T-cell (primary cell): ENCODE data around the gene PPP1R2. TPM values are rescaled to one million over a fixed set of nuclear protein-coding genes. Genes with fewer than 3 reads are reported as not detected.

ENCODE experiments used
- ATAC-seq, 4 experiments: fragments of 200-7000 bp in 3 of 4; fragments of 150-1000 bp in 1 of 4; cut with Tn5 transposase; replicated peaks in 1 of 4; 1 replicate in 3 of 4; 2 replicates in 1 of 4; pipeline ENCODE4 v1.10.0; 2021; ENCODE audit warnings: moderate library complexity in 3 of 4, mild to moderate bottlenecking in 2 of 4, moderate number of reproducible peaks in 1 of 4
- CTCF ChIA-PET, 2 donors: fragments of 300-600 bp; sonication (Branson Sonifier 250); formaldehyde crosslinking; loops; one replicate each; lab custom pipeline; 2022; ENCODE audit warnings: antibody characterized with exemption in 2 of 2; lab: Charles Lee
- POLR2A ChIA-PET, 2 donors: fragments of 300-600 bp; sonication (Branson Sonifier 250); formaldehyde crosslinking; loops; one replicate each; lab custom pipeline; 2022; ENCODE audit warnings: antibody characterized with exemption in 2 of 2; lab: Charles Lee
- DNase-seq, 35 experiments: peaks; one replicate each; pipeline versions ENCODE4 v3.0.0 to v3.0.0-alpha.2; 2013 to 2023
- H3K27ac ChIP-seq: one replicate; pipeline ENCODE4 v1.5.1; 2013; ENCODE audit warnings: low read length
- H3K27me3 ChIP-seq, 2 experiments: replicated peaks in 1 of 2; 1 replicate in 1 of 2; 2 replicates in 1 of 2; pipeline versions ENCODE4 v1.6.1 to v1.7.0; 2013; ENCODE audit warnings: low read length in 1 of 2, mixed read lengths in 1 of 2; ENCODE audit not compliant: control insufficient read depth in 2 of 2, insufficient read depth in 2 of 2; ENCODE audit errors: extremely low read depth in 1 of 2
- H3K36me3 ChIP-seq, 2 donors: 1 replicate in 1 of 2; 2 replicates in 1 of 2; pipeline versions ENCODE4 v1.6.1 to v1.7.0; 2013; ENCODE audit warnings: low read length in 1 of 2; ENCODE audit not compliant: control insufficient read depth in 2 of 2, insufficient read depth in 1 of 2; ENCODE audit errors: extremely low read depth in 1 of 2
- H3K4me1 ChIP-seq, 2 experiments: 1 replicate in 1 of 2; 2 replicates in 1 of 2; pipeline versions ENCODE4 v1.6.1 to v1.7.0; 2013; ENCODE audit warnings: low read length in 2 of 2, mixed read lengths in 1 of 2; ENCODE audit not compliant: insufficient read depth in 2 of 2, control insufficient read depth in 1 of 2; ENCODE audit errors: extremely low read depth in 1 of 2
- H3K4me3 ChIP-seq, 2 donors: 1 replicate in 1 of 2; 2 replicates in 1 of 2; pipeline versions ENCODE4 v1.5.1 to v1.7.0; 2013; ENCODE audit warnings: mild to moderate bottlenecking in 2 of 2, low read length in 1 of 2, moderate library complexity in 1 of 2; ENCODE audit not compliant: control insufficient read depth in 1 of 2; ENCODE audit errors: extremely low read depth in 1 of 2
- H3K9me3 ChIP-seq: 2 replicates; pipeline ENCODE4 v1.7.0; 2013
- H3K27ac Mint-ChIP-seq, 2 donors: one replicate each; pipeline ENCODE4 v1.8.0; 2020 to 2021; ENCODE audit warnings: mild to moderate bottlenecking in 2 of 2, mixed read lengths in 2 of 2
- H3K27me3 Mint-ChIP-seq, 2 donors: one replicate each; pipeline ENCODE4 v1.8.0; 2021 to 2022; ENCODE audit warnings: mixed read lengths in 2 of 2
- H3K36me3 Mint-ChIP-seq: one replicate; pipeline ENCODE4 v1.8.0; 2021; ENCODE audit warnings: mixed read lengths
- H3K4me1 Mint-ChIP-seq, 3 donors: one replicate each; pipeline ENCODE4 v1.8.0; 2020 to 2022; ENCODE audit warnings: mixed read lengths in 3 of 3, mild to moderate bottlenecking in 1 of 3
- H3K4me3 Mint-ChIP-seq, 3 donors: one replicate each; pipeline ENCODE4 v1.8.0; 2020 to 2022; ENCODE audit warnings: mild to moderate bottlenecking in 3 of 3, mixed read lengths in 3 of 3, moderate library complexity in 3 of 3
- H3K9me3 Mint-ChIP-seq, 3 donors: one replicate each; pipeline ENCODE4 v1.8.0; 2020 to 2022; ENCODE audit warnings: mixed read lengths in 3 of 3
- WGBS: methylation state at CpG from one replicate; pipeline ENCODE4 v1.1.5; 2013; ENCODE audit warnings: missing lambda C conversion rate; ENCODE audit not compliant: insufficient coverage; 5-methylcytosine and 5-hydroxymethylcytosine counted together
- total RNA-seq, 35 experiments: library from RNA in 6 of 35; stranded (reverse) in 6 of 35; fragments of 120-200 nt in 1 of 35; gene quantifications; one replicate each; pipeline versions ENCODE4 v1.2.1 to v1.2.4 and lab custom pipeline; 2013 to 2026

Gene PPP1R2
- total RNA-seq, 5 donors from 2014 or later (not counting 1 experiment from before 2014, with no cell fraction given) = 113 to 154 (median 123) TPM

DNA sequence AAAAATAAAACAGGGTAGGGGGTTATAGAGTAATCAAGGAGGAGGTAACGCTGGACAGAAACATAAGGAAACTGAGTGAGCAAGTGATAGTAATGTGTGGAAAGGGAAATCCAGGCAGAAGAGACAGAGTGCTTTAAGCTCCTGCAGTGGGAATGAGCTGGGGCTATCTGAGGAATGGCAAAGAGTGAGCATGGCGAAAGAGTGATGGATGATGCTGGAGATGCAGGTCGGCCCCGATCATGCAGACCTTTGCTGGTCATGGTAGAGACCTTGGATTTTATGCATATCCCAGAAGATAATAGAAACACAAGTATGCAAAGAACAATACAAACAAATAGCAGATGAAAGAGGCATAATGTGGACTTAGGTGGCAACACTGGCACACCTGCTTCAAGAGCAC, 74.3 kb downstream of the PPP1R2 start:
- H3K27ac Mint-ChIP-seq = no peak overlapping the region
- no peaks in the 10 kb centered on the region for H3K36me3 Mint-ChIP-seq
- CTCF ChIA-PET = no interaction called here
- DNase-seq = no peak
- H3K27ac ChIP-seq = no peak overlapping the region
- no peaks in the 10 kb centered on the region for H3K27me3 ChIP-seq
- H3K27me3 Mint-ChIP-seq = peaks cover 0 to 2% of the 10 kb centered on the region in 2 donors
- H3K4me3 Mint-ChIP-seq = no peak overlapping the region
- no peak for ATAC-seq
- H3K4me1 ChIP-seq = no peaks in the 10 kb centered on the region
- peaks cover 7 to 9% (median 8%) of the 10 kb centered on the region in 3 donors for H3K4me1 Mint-ChIP-seq
- WGBS = 89% methylated on average over 1 of the region's 4 CpGs
- POLR2A ChIA-PET = no interaction called here
- H3K9me3 Mint-ChIP-seq = peaks cover 13 to 17% (median 14%) of the 10 kb centered on the region in 3 donors
- H3K4me3 ChIP-seq = no peak overlapping the region
- H3K36me3 ChIP-seq = no peaks in the 10 kb centered on the region
- no peaks in the 10 kb centered on the region for H3K9me3 ChIP-seq

DNA sequence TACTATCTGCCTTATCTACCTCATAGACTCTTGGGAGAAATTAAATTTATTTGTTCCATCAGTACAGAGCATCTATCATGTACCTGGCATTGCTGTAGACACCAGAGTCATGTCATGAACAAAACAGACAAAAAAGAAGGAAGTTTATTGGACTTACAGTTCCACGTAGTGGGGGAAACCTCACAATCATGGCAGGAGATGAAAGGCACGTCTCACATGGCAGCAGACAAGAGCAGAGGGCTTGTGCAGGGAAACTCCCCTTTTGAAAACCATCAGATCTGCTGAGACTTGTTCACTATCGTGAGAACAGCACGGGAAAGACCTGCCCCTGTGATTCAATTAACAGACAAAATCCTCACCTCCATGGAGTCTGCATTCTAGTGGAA, 74.7 kb downstream of the PPP1R2 start:
- ChIA-PET POLR2A (no interaction called here), CTCF (no interaction called here)
- Histone ChIP-seq H3K4me3 (no peak overlapping the region), H3K36me3 (no peaks in the 10 kb centered on the region), H3K9me3 (no peaks in the 10 kb centered on the region), H3K4me1 (no peaks in the 10 kb centered on the region), H3K27me3 (no peaks in the 10 kb centered on the region), H3K27ac (no peak overlapping the region)
- Mint-ChIP-seq H3K4me3 (no peak overlapping the region), H3K4me1 (peaks cover 7 to 9% (median 8%) of the 10 kb centered on the region in 3 donors), H3K27ac (peak overlapping the region; percentile 6 to 65), H3K36me3 (no peaks in the 10 kb centered on the region), H3K9me3 (peaks cover 13 to 17% (median 14%) of the 10 kb centered on the region in 3 donors), H3K27me3 (no peaks in the 10 kb centered on the region)
- DNase-seq (peak in 8 of 35 experiments; percentile 6 to 35 (median 9)), ATAC-seq (peak in 1 of 4 experiments; percentile 67)
- no CpG with 5 or more reads among the region's 4 CpGs for WGBS

DNA sequence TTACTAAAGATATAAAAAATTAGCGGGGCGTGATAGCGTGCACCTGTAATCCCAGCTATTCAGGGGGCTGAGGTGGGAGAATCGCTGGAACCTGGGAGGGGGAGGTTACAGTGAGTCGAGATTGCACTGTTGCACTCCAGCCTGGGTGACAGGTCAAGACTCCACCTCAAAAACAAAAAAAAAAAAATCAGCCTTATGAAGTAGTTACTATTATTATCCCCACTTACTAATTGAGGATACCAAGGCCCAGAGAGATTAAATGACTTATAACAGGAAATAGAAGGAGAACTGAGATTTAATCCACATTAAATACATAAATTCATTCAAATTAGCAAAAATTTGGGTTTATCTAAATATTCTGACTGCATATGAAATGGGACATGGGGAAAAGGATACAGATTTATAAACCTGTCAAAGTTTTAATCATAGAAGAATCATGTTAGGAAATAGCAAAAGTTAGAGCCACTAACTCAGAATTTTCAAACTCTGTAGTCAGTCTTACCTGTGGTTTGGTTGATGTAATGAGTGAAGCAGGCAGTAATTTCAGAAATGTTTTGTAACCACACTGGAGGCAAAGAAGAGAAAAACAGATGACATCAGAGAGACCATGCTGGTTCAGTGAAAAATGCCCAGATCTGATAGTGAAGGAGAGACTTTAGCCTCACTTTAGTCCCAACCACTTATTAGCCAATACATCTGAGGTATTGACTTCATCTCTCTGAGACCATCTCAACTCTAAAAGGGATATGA, 75.3 kb downstream of the PPP1R2 start:
- CTCF ChIA-PET = no interaction called here

DNA sequence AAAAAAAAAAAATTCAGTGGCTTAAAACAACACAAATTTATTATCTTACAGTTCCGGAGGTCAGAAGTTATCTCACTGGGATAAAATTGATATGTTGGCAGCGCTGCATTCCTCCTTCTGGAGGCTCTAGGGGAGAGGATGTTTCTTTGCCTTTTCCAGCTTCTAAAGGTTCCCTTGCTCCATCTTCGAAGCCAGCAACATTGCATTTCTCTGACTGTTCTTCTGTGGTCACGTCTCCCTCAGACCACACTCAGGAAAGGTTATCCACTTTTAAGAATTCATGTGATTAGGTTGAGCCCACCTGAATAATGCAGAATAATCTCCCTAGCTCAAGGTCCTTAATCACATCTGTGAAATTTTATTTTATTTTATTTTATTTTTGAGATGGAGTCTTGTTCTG, 76.9 kb downstream of the PPP1R2 start:
- WGBS = no CpG with 5 or more reads among the region's 4 CpGs
- Mint-ChIP-seq H3K9me3 (peaks cover 13 to 17% (median 14%) of the 10 kb centered on the region in 3 donors), H3K27ac (no peak overlapping the region), H3K27me3 (no peaks in the 10 kb centered on the region), H3K4me1 (peaks cover 7 to 9% (median 8%) of the 10 kb centered on the region in 3 donors), H3K4me3 (no peak overlapping the region), H3K36me3 (no peaks in the 10 kb centered on the region)
- no peak overlapping the region for H3K27ac ChIP-seq
- H3K4me1 ChIP-seq = no peaks in the 10 kb centered on the region
- DNase-seq (no peak), ATAC-seq (no peak)
- H3K27me3 ChIP-seq = no peaks in the 10 kb centered on the region
- H3K9me3 ChIP-seq = no peaks in the 10 kb centered on the region
- no peaks in the 10 kb centered on the region for H3K36me3 ChIP-seq
- CTCF ChIA-PET = interaction anchor here in 1 of 2 donors (1.1 kb wide), 1 partner anchor 195 kb away, joined by 3 read pairs; the partner anchor contains the start of gene XXYLT1
- no peak overlapping the region for H3K4me3 ChIP-seq
- POLR2A ChIA-PET = no interaction called here

More for the DNA sequence above, 75.3 kb downstream of the PPP1R2 start:
- POLR2A ChIA-PET = no interaction called here
- peaks cover 13 to 17% (median 14%) of the 10 kb centered on the region in 3 donors for H3K9me3 Mint-ChIP-seq
- no peaks in the 10 kb centered on the region for H3K27me3 Mint-ChIP-seq
- peaks cover 7 to 9% (median 8%) of the 10 kb centered on the region in 3 donors for H3K4me1 Mint-ChIP-seq
- no peak overlapping the region for H3K4me3 Mint-ChIP-seq
- no peaks in the 10 kb centered on the region for H3K36me3 ChIP-seq
- H3K27ac Mint-ChIP-seq = peak overlapping the region; percentile 6 to 65
- no peak overlapping the region for H3K4me3 ChIP-seq
- no CpG with 5 or more reads among the region's 5 CpGs for whole genome bisulfite sequencing
- H3K36me3 Mint-ChIP-seq = no peaks in the 10 kb centered on the region
- H3K27ac ChIP-seq = no peak overlapping the region
- no peaks in the 10 kb centered on the region for H3K27me3 ChIP-seq
- peak in 1 of 35 experiments; percentile 28 for DNase-seq
- H3K9me3 ChIP-seq = no peaks in the 10 kb centered on the region
- ATAC-seq = peak in 3 of 4 experiments; percentile 35 to 75 (median 43)
- no peaks in the 10 kb centered on the region for H3K4me1 ChIP-seq

Other genes starting within 250 kb of the PPP1R2 start
- gene ACAP2, start 100.3 kb downstream of the PPP1R2 start, total RNA-seq = 10 to 100 TPM; 63.6 to 90.7 (median 72.5) TPM
- gene APOD, start 40.6 kb upstream of the PPP1R2 start, total RNA-seq = under 1 TPM in 1 of 5 donors, not detected in 4; 0.55 TPM
- gene MUC20, start 177.7 kb upstream of the PPP1R2 start, total RNA-seq = 10 to 100 TPM in 1 of 5 donors, 1 to 10 TPM in 4; 4.8 to 16.2 (median 8.9) TPM